Measurements from ENCODE around the gene ZMIZ1.

- TF ChIP-seq ATF3 (IDR thresholded peaks at IDR 0.05) (no peak), MAX (IDR thresholded peaks at IDR 0.05) (no peak), SP1 (IDR thresholded peaks at IDR 0.05) (no peak), CTCF (IDR thresholded peaks at IDR 0.05; ENCODE audit: low read depth, low read length, missing input control) (no peak), ZBTB33 (IDR thresholded peaks at IDR 0.05) (no peak)
These were observed 245.2 kb downstream of the ZMIZ1 start for GRCh38 chr10:79313911-79314439.
